Urinary bladder (tissue), 4 donors: ENCODE results near the gene RNF31. TPM values are rescaled to one million over a fixed set of nuclear protein-coding genes. Genes with fewer than 3 reads are reported as not detected.

Source experiments
- DNase-seq: peaks from one replicate; pipeline ENCODE4 v3.0.0-alpha.2; 2015; ENCODE audit errors: extremely low spot score
- H3K27ac ChIP-seq: one replicate; pipeline ENCODE4 v1.5.1; 2013; ENCODE audit warnings: low read depth, mild to moderate bottlenecking, moderate library complexity
- H3K36me3 ChIP-seq: one replicate; pipeline ENCODE4 v1.6.1; 2013; ENCODE audit warnings: mild to moderate bottlenecking, moderate library complexity; ENCODE audit not compliant: insufficient read depth
- H3K4me1 ChIP-seq: one replicate; pipeline ENCODE4 v1.6.1; 2013; ENCODE audit warnings: mild to moderate bottlenecking, moderate library complexity; ENCODE audit not compliant: insufficient read depth
- H3K4me3 ChIP-seq: one replicate; pipeline ENCODE4 v1.5.1; 2013; ENCODE audit warnings: low read depth, low read length
- WGBS: extraction: QIAGEN DNeasy Blood & Tissue Kit; methylation state at CpG from one replicate; pipeline ENCODE4 v1.1.7; 2013; 5-methylcytosine and 5-hydroxymethylcytosine counted together
- polyA plus RNA-seq: library from polyadenylated mRNA; stranded (reverse); fragments of 200-250 nt; gene quantifications from one replicate; pipeline ENCODE4 v1.2.3, GENCODE V29; 2013
- total RNA-seq: library from RNA; depleted of rRNA; stranded (reverse); fragments of >200 nt; gene quantifications from one replicate; pipeline ENCODE4 v1.2.3, GENCODE V29; 2014
- donor health status: healthy with polysubstance abuse.
- donor health status: healthy.

Gene RNF31
- total and polyA plus RNA-seq, 2 donors, result 30.8 to 45.8 TPM

GRCh38 chr14:24113379-24113800 is 33.9 kb upstream of the RNF31 start:
- H3K36me3 ChIP-seq, result peaks cover 3% of the 10 kb centered on the region
- H3K4me3 ChIP-seq, result peak overlapping the region; percentile 50
- H3K4me1 ChIP-seq, result peaks cover 2% of the 10 kb centered on the region
- peak overlapping the region; percentile 98 for H3K27ac ChIP-seq
- WGBS, result 16% methylated on average over 15 of the region's 15 CpGs
- no peak for DNase-seq

DNA sequence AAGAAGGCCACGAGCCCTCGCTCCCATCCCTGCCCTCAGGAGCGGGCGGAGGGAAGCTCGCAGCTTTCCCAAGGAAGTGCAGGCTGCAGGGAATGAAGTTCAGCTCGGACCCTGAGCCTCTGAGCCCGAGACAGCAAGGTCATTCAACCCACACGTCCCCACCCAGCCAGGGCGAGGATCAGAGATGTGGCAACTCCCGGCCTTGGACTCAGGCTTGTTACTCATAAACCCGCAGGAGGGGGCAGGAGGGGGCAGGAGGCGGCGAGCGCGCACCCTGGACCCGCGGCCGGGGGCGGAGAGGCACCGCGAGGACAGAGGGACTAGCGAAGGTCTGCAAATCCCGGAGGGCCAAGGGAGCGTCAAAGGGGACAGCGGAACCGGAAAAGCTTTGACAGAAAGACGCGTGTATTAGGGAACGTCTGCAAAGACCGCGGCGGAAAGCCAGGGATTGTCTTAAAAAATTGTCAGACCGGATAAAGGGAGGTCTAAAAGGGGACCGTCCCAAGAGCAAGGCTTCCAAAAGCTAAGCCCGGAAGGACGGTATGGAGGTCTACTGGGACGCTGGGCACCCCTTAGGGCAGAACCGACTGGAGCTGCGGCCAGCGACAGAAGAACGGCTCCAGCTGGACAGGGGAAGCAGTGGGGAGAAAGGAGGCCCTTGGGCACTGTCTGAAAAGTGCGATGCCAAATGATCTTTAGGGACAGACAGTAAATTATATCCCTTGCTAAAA is 33.3 kb upstream of the RNF31 start:
- Histone ChIP-seq H3K4me1 (peaks cover 2% of the 10 kb centered on the region), H3K27ac (peak overlapping the region; percentile 98), H3K4me3 (peak overlapping the region; percentile 50), H3K36me3 (peaks cover 3% of the 10 kb centered on the region)
- DNase-seq, result peak; percentile 78
- WGBS, result under 1% methylated on average over 42 of the region's 42 CpGs

DNA sequence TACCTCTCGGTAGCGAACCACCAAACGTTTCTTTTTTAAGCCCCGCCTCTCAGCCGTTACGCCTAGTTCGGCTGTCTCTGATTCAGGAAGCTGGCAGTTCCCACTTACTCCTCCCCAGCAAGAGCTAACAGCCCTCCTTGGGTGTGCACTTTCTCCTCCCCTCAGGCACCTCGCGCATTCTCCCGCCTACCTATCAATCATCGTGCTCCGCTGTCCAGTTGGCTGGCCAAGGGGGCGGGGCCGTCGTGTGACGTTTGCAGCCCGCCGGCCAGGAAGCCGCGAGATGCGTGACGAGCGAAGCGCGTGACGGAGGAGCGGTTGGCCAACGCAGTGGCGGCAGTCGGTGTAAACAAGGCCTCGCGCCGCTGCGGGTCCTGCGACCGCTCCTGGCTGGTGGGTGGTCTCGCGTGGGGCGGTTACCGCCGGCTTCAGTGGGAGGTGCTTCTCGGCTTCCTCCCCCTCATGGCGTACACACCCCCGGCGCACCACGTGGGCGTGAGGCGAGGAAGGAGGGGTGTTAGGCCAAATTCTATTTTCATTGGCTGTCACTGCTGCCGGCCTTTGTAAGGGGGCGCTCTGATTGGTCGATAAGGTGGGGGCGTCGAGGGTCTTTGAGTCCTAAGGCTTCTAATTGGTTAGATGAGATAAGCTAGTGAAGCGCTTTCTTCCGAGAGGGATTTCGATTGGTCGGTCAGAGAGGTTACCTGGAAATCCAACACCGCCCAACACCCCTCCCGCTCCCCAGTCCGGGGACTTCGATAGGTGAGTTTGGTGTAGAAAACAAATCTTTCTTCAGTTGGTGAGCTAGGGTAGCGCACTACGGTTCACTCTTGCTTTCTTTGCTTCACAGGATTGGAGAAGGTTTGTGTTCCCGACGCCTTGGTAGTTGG is 32.5 kb upstream of the RNF31 start, which contains the start of the genes DCAF11 and NRL:
Gene DCAF11, plus strand, starts transcription at position 246 of the 890 bp plus-strand sequence. CDS start 818 bp downstream, outside the sequence.
Gene NRL, minus strand, starts transcription at position 418 of the 890 bp plus-strand sequence. CDS start 32,101 bp downstream, outside the sequence.
- under 1% methylated on average over 65 of the region's 65 CpGs for WGBS
- Histone ChIP-seq H3K4me1 (peaks cover 2% of the 10 kb centered on the region), H3K27ac (peak within 1 kb of the TSS; percentile 98), H3K4me3 (peak within 1 kb of the TSS; percentile 59), H3K36me3 (peaks cover 3% of the 10 kb centered on the region)
- peak; percentile 99 for DNase-seq

DNA sequence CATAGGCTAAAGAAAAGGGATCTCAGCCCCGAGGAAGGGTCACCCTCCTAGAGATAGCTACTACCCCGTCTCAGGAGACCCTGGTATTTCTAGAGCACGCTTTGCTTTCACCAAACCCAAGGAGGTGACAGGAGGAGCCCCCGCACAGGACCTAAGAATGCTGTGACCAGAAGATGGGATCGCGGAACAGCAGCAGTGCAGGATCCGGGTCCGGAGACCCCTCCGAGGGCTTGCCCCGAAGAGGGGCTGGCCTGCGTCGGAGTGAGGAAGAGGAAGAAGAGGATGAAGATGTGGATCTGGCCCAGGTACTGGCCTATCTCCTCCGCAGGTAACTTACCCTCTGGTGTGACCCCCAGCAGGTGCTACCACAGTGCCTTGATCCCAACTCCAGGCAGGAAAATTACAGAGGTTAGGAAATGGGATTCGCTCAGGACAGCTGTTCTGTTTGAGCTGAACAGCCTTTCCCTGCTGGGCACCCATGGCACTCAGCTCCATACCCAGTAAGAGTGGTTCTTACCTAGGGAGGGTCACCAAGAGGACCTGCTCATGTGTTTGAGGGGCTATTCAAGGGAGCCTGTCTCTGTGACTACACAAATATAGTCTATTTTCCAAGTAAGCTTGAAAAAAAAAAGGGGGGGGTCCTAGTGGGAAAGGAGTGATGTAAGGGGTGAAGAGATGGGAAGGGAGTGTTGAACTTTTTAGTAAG is 31.7 kb upstream of the RNF31 start:
- 3% methylated on average over 14 of the region's 14 CpGs for WGBS
- peak overlapping the region; percentile 59 for H3K4me3 ChIP-seq
- H3K27ac ChIP-seq, result no peak overlapping the region
- DNase-seq, result no peak
- H3K4me1 ChIP-seq, result peaks cover 2% of the 10 kb centered on the region
- peaks cover 3% of the 10 kb centered on the region for H3K36me3 ChIP-seq

- DNase-seq, result no peak
- H3K4me1 ChIP-seq, result peaks cover 2% of the 10 kb centered on the region
- no peak overlapping the region for H3K4me3 ChIP-seq
- 88% methylated on average over 6 of the region's 6 CpGs for WGBS
- no peak overlapping the region for H3K27ac ChIP-seq
- peaks cover 3% of the 10 kb centered on the region for H3K36me3 ChIP-seq
Observed at GRCh38 chr14:24116128-24116814, 31.0 kb upstream of the RNF31 start.

DNA sequence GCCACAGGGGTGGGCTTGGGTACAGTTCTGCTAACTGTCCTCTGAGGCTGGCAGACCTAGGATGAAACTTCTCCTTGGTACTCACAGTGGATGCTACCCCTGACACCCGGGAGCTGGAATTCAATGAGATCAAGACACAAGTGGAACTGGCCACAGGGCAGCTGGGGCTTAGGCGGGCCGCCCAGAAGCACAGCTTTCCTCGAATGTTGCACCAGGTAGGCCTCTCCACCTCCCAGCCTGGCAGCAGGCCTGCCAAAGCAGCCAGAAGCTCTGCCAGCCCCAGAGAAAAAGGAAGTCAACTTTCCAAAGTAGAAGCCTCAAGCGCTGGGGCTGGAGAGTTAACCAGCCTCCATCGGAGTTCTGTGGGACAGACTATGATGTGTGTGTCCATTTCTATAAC is 30.1 kb upstream of the RNF31 start:
- Histone ChIP-seq H3K27ac (no peak overlapping the region), H3K36me3 (peaks cover 3% of the 10 kb centered on the region), H3K4me1 (peaks cover 2% of the 10 kb centered on the region), H3K4me3 (no peak overlapping the region)
- DNase-seq, result no peak
- WGBS, result 97% methylated on average over 6 of the region's 6 CpGs

DNA sequence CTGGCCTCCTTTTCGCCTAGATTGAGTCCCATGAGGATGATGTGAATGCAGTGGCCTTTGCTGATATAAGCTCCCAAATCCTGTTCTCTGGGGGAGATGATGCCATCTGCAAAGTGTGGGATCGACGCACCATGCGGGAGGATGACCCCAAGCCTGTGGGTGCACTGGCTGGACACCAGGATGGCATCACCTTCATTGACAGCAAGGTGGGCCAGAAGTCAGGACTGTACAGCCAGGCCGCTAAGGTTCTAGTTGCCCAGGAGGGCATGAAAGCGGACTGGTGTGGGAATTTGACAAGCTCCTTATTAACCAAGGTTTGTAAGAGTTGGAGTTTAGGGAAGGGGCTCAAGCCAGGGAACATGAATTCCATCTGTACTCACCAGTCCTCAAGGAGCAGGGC is 27.6 kb upstream of the RNF31 start:
- H3K27ac ChIP-seq, result no peak overlapping the region
- 96% methylated on average over 6 of the region's 6 CpGs for WGBS
- no peak overlapping the region for H3K4me3 ChIP-seq
- no peak for DNase-seq
- peaks cover 2% of the 10 kb centered on the region for H3K4me1 ChIP-seq
- H3K36me3 ChIP-seq, result peaks cover 5% of the 10 kb centered on the region

DNA sequence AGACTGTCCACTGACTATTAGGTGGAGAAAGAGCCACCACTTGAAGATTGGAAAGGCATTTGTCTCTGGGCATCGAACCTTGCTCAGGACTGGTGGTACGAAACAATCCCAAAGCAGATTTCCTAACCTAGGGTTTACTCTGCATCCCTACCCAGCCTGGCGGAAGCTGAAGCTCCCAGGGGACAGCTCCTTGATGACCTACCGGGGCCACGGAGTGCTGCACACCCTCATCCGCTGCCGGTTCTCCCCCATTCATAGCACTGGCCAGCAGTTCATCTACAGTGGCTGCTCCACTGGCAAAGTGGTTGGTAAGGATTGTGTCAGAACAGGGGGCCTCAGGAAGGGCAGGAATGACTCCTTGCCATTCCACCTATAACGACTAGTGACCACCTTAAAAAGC is 26.1 kb upstream of the RNF31 start:
- H3K36me3 ChIP-seq, result peaks cover 5% of the 10 kb centered on the region
- no peak for DNase-seq
- H3K4me1 ChIP-seq, result no peaks in the 10 kb centered on the region
- no peak overlapping the region for H3K4me3 ChIP-seq
- 95% methylated on average over 8 of the region's 8 CpGs for WGBS
- H3K27ac ChIP-seq, result no peak overlapping the region

GRCh38 chr14:24122416-24122815 is 24.9 kb upstream of the RNF31 start:
- no peak overlapping the region for H3K4me3 ChIP-seq
- H3K4me1 ChIP-seq, result no peaks in the 10 kb centered on the region
- WGBS, result 95% methylated on average over 4 of the region's 4 CpGs
- no peak overlapping the region for H3K27ac ChIP-seq
- DNase-seq, result no peak
- H3K36me3 ChIP-seq, result peaks cover 2% of the 10 kb centered on the region

GRCh38 chr14:24122898-24123297 is 24.4 kb upstream of the RNF31 start:
- peaks cover 2% of the 10 kb centered on the region for H3K36me3 ChIP-seq
- no peaks in the 10 kb centered on the region for H3K4me1 ChIP-seq
- WGBS, result 93% methylated on average over 8 of the region's 8 CpGs
- DNase-seq, result no peak
- H3K4me3 ChIP-seq, result no peak overlapping the region
- no peak overlapping the region for H3K27ac ChIP-seq

DNA sequence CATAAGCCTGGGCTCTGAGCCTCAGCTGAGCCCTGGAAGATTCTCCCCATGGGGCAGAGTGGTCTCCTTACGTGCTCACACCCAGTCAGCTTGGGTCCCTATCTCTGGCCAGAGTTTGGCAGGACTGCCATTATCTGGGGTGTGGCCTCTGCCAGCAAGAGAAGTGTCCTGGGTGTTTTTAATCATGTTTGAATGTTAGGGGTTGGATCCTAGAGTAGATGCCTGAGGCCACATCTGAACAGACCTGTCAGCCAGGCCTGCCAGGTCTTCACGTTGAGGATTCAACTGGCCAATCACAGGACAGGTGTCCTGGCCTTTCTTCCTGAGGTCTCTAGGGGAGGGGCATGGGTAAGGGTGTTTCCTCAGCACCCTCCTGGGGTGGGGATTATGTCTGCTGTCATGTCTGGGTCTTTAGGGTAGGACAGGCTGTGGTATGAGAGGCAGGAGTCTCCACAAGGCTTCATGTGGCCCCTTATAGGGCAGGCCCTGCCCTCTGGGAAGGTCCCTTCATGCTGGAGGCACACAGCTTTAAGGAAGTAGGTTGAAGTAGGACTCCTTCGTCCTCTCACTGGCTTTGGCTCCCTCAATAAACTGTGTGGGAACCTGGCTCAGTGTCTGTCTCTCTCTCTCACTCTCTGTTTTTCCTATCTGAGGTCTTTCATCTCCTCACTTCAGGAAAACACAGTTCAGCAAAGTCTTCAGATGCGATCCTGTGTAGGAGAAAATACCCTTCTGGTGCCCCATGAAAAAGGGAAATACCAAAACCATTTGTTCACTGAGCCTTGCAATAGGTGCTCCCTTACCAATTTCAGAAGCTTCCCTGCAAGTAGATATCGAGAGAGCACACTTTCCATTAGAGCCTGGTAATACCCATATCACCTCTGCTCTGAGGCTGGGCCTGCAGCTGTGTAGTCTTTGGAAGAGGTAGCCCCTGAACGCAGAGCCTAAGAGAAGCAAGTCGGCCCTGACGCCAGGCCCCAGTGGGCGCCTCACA is 23.6 kb upstream of the RNF31 start:
- 84% methylated on average over 9 of the region's 9 CpGs for WGBS
- Histone ChIP-seq H3K4me3 (no peak overlapping the region), H3K4me1 (no peaks in the 10 kb centered on the region), H3K27ac (no peak overlapping the region), H3K36me3 (peaks cover 2% of the 10 kb centered on the region)
- no peak for DNase-seq

DNA sequence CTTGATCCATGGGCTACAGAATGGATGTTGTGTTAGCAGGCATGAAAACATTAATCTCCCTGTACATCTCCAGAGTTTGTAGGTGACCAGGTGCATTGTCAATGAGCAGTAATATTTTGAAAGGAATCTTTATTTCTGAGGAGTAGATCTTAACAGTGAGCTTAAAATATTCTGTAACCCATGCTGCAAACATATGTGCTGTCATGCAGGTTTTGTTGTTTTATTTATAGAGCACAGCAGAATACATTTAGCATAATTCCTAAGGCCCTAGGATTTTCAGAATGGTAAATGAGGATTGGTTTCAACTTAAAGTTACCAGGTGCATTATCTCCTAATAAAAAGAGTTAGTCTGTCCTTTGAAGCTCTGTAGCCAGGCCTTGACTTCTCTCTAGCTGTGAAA is 20.4 kb upstream of the RNF31 start:
- H3K36me3 ChIP-seq, result peaks cover 2% of the 10 kb centered on the region
- H3K4me1 ChIP-seq, result no peaks in the 10 kb centered on the region
- H3K27ac ChIP-seq, result no peak overlapping the region
- no peak for DNase-seq
- H3K4me3 ChIP-seq, result no peak overlapping the region
